Panc1 (cell line): ENCODE data around the gene EXD3. TPM values are rescaled to one million over a fixed set of nuclear protein-coding genes. Genes with fewer than 3 reads are reported as not detected.
A peak's percentile ranks its signal among the peaks of the same experiment; 100 is the strongest.

Experiments
- ATAC-seq: fragments of 200-7000 bp; cut with Tn5 transposase; 2 replicates; pipeline ENCODE4 v1.9.1; 2020; ENCODE audit warnings: mild to moderate bottlenecking, moderate library complexity
- BruUV-seq: library from RNA; stranded (reverse); fragments of 400-500 nt; replicated peaks from 2 replicates; lab custom pipeline; 2021; lab: Mats Ljungman, UMichigan
- CTCF ChIA-PET: fragments of 300-600 bp; sonication (Branson Sonifier 250); formaldehyde crosslinking; loops from one replicate; lab custom pipeline; 2022; ENCODE audit warnings: antibody characterized with exemption; lab: Charles Lee
- POLR2A ChIA-PET: fragments of 300-600 bp; sonication (Branson Sonifier 250); formaldehyde crosslinking; loops from one replicate; lab custom pipeline; 2022; ENCODE audit warnings: antibody characterized with exemption; lab: Charles Lee
- DNase-seq: peaks from one replicate; pipeline ENCODE4 v3.0.0-alpha.2; 2010; ENCODE audit warnings: low read depth, low spot score
- H3K27ac ChIP-seq: 2 replicates; pipeline ENCODE4 v1.5.1; 2011; ENCODE audit warnings: mild to moderate bottlenecking, low read length, inconsistent platforms
- H3K27me3 ChIP-seq: fragments of 200-500 bp; sonication (Bioruptor generic); 2 replicates; pipeline ENCODE4 v1.6.0; 2014; ENCODE audit warnings: low read length, inconsistent platforms; ENCODE audit not compliant: control insufficient read depth, insufficient read depth
- H3K36me3 ChIP-seq: fragments of 200-500 bp; sonication (Bioruptor generic); 2 replicates; pipeline ENCODE4 v1.5.1; 2014; ENCODE audit warnings: inconsistent platforms, mild to moderate bottlenecking, low read length, moderate library complexity; ENCODE audit not compliant: control insufficient read depth, insufficient read depth
- H3K4me1 ChIP-seq: 2 replicates; pipeline ENCODE4 v1.5.1; 2011; ENCODE audit warnings: inconsistent platforms, mild to moderate bottlenecking, low read length, moderate library complexity; ENCODE audit not compliant: control insufficient read depth, insufficient read depth
- H3K4me3 ChIP-seq, 2 experiments: 2 replicates each; pipeline ENCODE4 v1.5.1; 2011 to 2012; ENCODE audit warnings: low read depth in 2 of 2, low read length in 2 of 2, mild to moderate bottlenecking in 2 of 2, inconsistent platforms in 1 of 2, moderate library complexity in 1 of 2
- H3K9me3 ChIP-seq: fragments of 200-500 bp; sonication (Bioruptor generic); 2 replicates; pipeline ENCODE4 v1.5.1; 2014; ENCODE audit warnings: low read depth, mild to moderate bottlenecking, inconsistent platforms, low read length, moderate library complexity; ENCODE audit not compliant: control insufficient read depth, insufficient read depth
- CTCF ChIP-seq: fragments of 450-650 bp; IDR thresholded peaks from 2 replicates; pipeline ENCODE4 v1.5.1; 2017; ENCODE audit warnings: mild to moderate bottlenecking
- POLR2AphosphoS5 ChIP-seq: IDR thresholded peaks from 2 replicates; pipeline ENCODE4 v1.6.1; 2012; ENCODE audit warnings: mild to moderate bottlenecking, low read depth, low read length, moderate library complexity
- REST ChIP-seq, 2 experiments: IDR thresholded peaks; 2 replicates each; pipeline ENCODE4 v1.6.1; 2011 to 2012; ENCODE audit warnings: low read depth in 2 of 2, control low read depth in 1 of 2, low read length in 1 of 2, mild to moderate bottlenecking in 1 of 2, moderate library complexity in 1 of 2; ENCODE audit not compliant: insufficient read depth in 1 of 2
- SIN3A ChIP-seq: IDR thresholded peaks from 2 replicates; pipeline ENCODE4 v1.6.1; 2012; ENCODE audit warnings: low read depth, mild to moderate bottlenecking, low read length, moderate library complexity, borderline replicate concordance; ENCODE audit not compliant: insufficient read depth
- TCF7L2 ChIP-seq: IDR thresholded peaks from 2 replicates; pipeline ENCODE4 v1.6.1; 2011; ENCODE audit warnings: mild to moderate bottlenecking, low read depth, low read length, inconsistent platforms
- in situ Hi-C: cut with HindIII; loops from 2 replicates; pipeline ENCODE4 v1.10.0; 2016; ENCODE audit warnings: low sequenced_read_pairs, low pct_unique_long_range_greater_than_20kb
- intact Hi-C: fragments of 100-400 bp; cut with micrococcal nuclease; formaldehyde crosslinking; loops from one replicate; pipeline ENCODE4 v1.10.0; 2022; ENCODE audit not compliant: unreplicated experiment
- total RNA-seq: library from RNA; stranded (reverse); gene quantifications from one replicate; pipeline ENCODE4 v1.2.1, GENCODE V29; 2021; ENCODE audit not compliant: unreplicated experiment

EXD3 gene
- total RNA-seq, 1 experiment from 2014 or later, result 9.2 TPM

DNA sequence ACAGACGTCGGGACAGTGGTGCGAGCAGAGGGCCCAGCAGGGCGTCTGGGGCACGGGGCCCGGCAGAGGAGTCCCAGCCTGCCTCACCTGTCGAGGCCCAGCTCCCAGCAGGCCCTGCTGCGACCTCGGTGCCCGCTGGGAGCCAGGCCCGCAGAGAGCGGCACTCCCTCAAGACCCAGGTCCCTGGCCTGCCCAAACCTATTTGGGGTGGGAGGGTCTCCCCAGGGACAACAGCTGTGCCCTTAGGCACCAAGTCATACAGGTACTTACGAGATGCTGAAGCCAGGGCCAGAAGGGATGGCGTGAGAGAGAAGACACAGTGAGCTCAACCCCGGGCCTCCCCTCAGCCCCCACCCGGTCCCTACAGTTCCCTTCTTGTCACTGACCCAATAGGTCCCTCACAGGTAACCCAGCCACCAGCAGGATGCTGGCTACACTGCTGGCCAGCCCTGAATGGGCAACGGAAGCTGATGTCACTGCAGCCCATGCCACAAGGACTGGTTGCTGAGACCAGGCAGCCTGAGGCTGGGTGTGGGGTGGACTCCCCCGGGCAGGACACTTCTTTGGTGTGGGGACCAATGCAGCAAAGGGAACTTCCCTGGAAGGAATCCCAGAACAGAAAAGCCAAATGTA, 32.5 kb upstream of the EXD3 start:
- Histone ChIP-seq H3K36me3 (no peaks in the 10 kb centered on the region; the same call in 1 of the 2 replicates), H3K4me3 (no peak overlapping the region), H3K27me3 (no peaks in the 10 kb centered on the region), H3K9me3 (no peaks in the 10 kb centered on the region), H3K4me1 (peaks cover 30% of the 10 kb centered on the region), H3K27ac (peak overlapping the region; percentile 54; the same call in 1 of the 2 replicates)
- DNase-seq (no peak), ATAC-seq (no peak)
- intact Hi-C loops (no loop called here), in situ Hi-C loops (no loop called here)
- ChIA-PET CTCF (no interaction called here), POLR2A (no interaction called here)
- TF ChIP-seq TCF7L2 (no peak), SIN3A (no peak), POLR2AphosphoS5 (no peak), REST (IDR thresholded peaks at IDR 0.05; ENCODE audit: insufficient read depth in 1 of 2, low read depth in 2 of 2, low read length in 1 of 2) (no peak), CTCF (no peak)
- BruUV-seq, result no TSS peak

GRCh38 chr9:137454597-137455358, 31.8 kb upstream of the EXD3 start:
- no peak for DNase-seq
- H3K9me3 ChIP-seq, result no peaks in the 10 kb centered on the region
- peak overlapping the region; percentile 54 for H3K27ac ChIP-seq
- ATAC-seq, result no peak; the same call in 1 of the 2 replicates
- intact Hi-C loops, result no loop called here
- no peaks in the 10 kb centered on the region for H3K27me3 ChIP-seq
- POLR2A ChIA-PET, result no interaction called here
- BruUV-seq, result no TSS peak
- CTCF ChIA-PET, result no interaction called here
- H3K4me3 ChIP-seq, result no peak overlapping the region
- TF ChIP-seq SIN3A, result no peak
- no peak for TF ChIP-seq CTCF
- TF ChIP-seq POLR2AphosphoS5, result no peak
- no peak for TF ChIP-seq REST (IDR thresholded peaks at IDR 0.05; ENCODE audit: insufficient read depth in 1 of 2, low read depth in 2 of 2, low read length in 1 of 2)
- TF ChIP-seq TCF7L2, result no peak
- H3K36me3 ChIP-seq, result no peaks in the 10 kb centered on the region; the same call in 1 of the 2 replicates
- H3K4me1 ChIP-seq, result peaks cover 28% of the 10 kb centered on the region
- in situ Hi-C loops, result no loop called here
